Measurements from ENCODE around the gene MTA2.
"Not testable (repeated sequence)": the region's sequence is repeated elsewhere in the genome, so short reads cannot be mapped to it uniquely, and the experiment has no call there.

MTA2 gene

DNA sequence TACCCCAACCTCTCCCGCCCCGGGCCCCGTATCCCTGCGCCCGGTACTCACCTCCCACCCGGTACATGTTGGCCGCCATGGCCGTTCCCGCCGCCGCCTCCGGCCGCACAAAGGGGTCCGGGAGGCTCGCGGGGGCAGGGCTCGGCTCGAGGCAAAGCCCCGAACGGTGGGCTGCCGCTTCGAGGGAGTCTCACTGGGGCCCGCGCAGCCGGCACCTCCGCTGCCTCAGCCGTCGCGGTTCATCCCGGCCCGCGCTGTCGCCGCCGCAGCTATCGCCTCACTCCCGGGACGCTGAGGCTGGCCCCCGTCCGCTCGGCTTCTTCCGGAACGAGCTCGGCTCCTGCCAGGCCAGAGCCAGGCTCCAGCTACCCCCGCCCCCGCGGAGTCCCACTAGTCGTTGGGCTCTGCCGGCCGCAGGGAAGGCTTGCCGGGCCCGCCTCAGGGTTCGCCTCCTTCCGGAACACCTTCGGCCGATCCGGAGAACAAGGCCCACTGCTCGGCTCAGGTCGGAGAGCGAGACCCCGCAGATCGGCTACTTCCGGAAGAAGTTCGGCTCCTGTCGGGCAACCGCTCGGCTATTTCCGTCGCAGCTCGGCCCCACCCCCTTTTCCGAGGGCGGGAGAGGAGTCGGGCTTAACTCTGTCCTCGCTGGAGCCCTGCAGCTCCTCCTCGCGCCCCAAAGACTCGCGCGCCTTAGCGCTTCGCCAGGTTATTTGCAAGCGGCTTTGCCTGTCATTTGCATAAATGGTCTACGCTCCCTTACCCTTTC, at the start of gene MTA2:
MTA2 (minus strand) TSS at position 494 of the 769 bp plus-strand sequence; CDS start at position 79, 415 bp downstream.
- peak; percentile 91 for DNase-seq (ENCODE audit: low read depth)

DNA sequence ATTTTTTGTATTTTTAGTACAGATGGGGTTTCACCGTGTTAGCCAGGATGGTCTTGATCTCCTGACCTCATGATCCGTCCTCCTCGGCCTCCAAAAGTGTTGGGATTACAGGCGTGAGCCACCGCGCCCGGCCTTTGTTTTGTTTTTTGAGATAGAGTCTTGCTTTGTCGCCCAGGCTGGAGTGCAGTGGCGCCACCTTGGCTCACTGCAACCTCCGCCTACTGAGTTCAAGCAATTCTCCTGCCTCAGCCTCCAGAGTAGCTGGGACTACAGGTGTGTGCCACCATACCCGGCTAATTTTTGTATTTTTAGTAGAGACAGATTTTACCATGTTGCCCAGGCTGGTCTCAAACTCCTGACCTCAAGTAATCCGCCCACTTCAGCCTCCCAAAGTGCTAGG, 48.6 kb upstream of the MTA2 start:
- not testable (repeated sequence) for DNase-seq (ENCODE audit: low read depth)

DNA sequence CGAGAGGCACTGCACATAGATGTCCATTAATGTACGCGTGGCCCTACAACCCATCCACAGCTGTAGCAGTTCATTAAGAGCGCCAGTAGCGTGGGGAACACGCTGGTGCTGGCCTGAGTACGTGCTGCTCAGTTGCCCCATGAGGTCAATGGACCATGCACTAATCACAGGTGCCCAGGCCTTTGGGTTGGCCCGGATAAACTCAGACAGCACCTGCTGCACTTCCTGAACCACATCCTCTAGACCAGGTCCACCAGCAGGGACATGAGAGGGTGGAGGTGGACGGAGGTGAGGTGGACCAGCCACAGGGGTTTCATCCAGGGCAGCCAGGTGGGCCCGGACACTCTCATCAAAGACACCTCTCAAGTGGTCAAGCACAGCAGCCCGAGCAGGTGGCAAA, 47.8 kb upstream of the MTA2 start:
- DNase-seq (ENCODE audit: low read depth): no peak

DNA sequence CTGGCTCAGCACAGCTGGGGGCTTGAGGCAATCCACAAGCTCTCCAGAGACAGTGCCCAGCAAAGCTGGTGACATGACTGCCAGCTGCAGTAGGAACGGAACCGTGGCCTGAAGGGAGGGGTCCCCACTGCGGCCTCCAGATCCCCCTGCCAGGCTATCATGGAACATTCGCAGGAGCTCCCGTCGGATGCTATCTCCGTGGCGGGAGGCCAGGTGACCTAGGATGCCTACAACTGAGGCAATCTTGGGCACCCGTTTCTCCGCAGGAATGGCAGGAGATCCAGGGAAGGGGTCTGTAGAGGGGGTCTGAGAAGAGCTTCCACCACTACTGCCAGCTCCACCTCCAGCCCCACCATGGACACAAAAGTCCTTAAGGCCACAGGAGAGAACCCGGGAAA, 47.3 kb upstream of the MTA2 start:
- DNase-seq (ENCODE audit: low read depth): no peak

- no peak for DNase-seq (ENCODE audit: low read depth)
These were observed 46.7 kb upstream of the MTA2 start for GRCh38 chr11:62648185-62648966.

- no peak for DNase-seq (ENCODE audit: low read depth)
These were observed 45.9 kb upstream of the MTA2 start for GRCh38 chr11:62647609-62648005.

DNA sequence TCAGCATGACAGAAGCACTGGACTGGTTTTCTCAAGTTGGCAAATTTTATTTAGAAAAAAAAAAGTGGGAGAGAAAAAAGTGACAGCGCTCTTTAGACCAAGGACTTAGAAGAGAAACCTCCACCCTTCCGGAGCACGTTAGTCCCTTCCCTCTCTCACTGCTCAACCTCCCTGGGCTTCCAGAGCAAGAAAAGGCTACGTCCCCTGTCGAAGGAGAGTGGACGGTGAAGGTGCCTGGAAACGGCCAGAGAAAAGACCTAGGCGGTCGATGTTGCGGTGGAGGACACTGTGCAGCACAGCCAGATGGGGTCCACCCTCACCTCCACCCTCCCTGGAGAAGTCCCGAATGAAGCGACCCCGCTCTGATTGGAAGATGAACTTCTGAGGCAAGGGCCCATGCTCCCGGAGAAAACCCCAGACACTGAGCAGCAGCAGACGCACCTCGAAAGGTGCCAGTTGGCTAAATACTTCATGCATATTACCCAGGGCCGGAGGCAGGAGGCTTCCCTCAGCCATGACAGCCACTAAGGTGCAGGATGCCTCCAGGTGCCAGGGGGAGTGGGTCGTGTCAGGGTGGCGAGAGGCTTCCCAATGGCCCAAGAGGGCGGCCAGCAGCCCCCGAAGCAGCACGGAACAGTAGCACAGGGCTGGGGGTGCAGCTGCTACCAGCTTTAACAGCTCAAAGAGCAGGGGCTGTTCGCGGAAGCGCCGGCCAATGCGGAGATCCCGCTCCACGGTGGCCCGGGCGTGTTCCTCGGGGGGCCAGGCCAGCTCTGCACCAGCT, 45.4 kb upstream of the MTA2 start:
- DNase-seq (ENCODE audit: low read depth): no peak

- peak; percentile 86 for DNase-seq (ENCODE audit: low read depth)
These were observed 44.5 kb upstream of the MTA2 start, which contains the start of gene GANAB for GRCh38 chr11:62645946-62646824. Gene GANAB (minus strand): TSS chr11:62646613. CDS start chr11:62646599, 14 bp downstream.

DNA sequence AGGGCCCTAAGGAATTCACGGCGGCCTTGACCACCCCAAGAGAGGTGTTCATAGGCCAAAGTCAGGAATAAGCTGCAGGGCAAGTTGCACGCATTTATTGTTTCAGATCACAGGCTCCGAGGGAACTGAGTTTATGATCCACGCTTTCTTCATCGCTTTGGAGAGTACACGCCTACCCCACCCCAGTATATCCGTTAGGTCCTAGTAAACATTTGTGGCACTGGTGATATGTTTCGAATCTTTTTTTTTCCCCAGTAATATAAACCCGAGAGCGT, 43.9 kb upstream of the MTA2 start:
- no peak for DNase-seq (ENCODE audit: low read depth)

DNA sequence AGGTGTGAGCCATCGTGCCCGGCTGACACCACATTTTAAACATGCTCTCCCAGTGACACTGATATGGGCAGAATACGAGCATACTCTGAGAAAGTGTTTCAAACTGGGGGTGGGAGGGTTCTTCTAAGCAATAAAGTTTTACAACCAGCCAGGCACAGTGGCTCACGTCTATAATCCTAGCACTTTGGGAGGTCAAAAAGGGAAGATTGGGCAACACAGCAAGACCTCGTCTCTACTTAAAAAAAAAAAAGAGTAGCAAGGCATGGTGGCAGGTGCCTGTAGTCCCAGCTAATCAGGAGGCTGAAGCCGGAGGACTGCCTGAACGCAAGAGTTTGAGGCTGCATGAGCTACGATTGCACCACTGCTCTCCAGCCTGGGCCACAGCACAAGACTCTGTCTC, 42.6 kb upstream of the MTA2 start:
- DNase-seq (ENCODE audit: low read depth): no peak

DNA sequence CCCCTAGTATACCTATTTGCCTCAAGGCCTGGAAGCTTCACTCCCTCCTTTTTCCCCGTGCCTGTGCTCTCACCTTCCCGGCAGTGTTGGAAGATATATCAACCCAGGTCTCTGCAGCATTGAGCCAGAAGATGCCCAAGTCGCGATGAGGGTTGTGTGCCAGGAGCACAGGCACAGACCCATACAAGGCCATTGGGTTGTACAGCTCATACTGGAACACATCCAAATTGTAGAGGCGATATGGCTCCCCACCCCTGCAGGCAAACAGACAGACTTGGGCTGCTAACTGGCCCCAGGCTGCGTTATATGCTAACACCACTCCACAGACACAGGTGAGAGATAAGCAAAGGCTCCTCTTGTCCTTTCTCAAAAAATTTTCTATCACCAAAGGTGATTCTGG, 30.8 kb upstream of the MTA2 start:
- DNase-seq (ENCODE audit: low read depth): no peak

DNA sequence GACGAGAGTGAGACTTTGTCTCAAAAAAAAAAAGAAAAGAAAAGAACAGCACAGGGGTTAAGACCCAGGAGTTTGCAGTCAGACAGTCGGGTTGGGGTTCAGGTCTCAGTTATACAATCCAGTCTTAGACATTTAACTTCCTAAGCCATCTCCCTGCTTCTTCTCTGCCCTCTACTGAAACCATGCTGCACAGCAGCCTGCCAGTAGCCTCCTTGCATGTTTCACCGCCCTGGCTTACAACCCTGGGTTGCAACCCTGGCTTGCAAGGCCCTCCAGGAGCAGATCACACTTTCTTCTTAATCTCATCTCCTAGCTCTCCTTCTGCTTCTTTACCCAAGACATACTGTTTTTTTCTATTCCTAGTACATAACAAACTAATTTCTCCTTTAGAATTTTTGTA, 26.0 kb upstream of the MTA2 start:
- DNase-seq (ENCODE audit: low read depth): no peak

GRCh38 chr11:62622476-62623089, 20.9 kb upstream of the MTA2 start:
- no peak for DNase-seq (ENCODE audit: low read depth)

- DNase-seq (ENCODE audit: low read depth): peak; percentile 88
These were observed 20.2 kb upstream of the MTA2 start, which contains the start of gene B3GAT3 for GRCh38 chr11:62621567-62622470. Gene B3GAT3 (minus strand): TSS chr11:62621986. CDS start chr11:62621947, 39 bp downstream.

DNA sequence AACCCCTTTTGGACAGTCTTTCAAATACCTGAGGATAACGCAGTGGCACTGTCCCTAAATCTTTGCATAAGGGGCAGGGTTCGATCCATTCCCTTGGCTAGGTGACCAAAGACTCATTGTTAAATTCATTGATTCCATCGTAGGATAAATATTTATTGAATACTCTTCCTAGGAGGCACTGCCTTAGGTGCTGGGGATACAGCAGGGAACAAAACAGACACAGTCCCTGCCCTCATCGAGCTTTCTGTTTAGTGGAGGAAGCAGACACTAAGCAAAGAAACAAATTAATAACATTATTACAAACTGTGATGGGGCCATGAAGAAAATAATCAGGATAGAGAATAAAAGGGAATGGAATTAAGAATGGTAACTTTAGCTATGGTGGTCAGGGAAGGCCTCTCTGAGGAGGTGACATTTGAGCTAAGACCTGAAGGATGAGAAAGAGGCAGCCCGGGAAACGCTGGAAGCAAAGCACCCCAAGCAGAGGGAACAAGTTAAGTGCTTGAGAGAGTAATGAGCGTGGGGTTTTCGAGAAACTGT, 19.4 kb upstream of the MTA2 start:
- no peak for DNase-seq (ENCODE audit: low read depth)

DNA sequence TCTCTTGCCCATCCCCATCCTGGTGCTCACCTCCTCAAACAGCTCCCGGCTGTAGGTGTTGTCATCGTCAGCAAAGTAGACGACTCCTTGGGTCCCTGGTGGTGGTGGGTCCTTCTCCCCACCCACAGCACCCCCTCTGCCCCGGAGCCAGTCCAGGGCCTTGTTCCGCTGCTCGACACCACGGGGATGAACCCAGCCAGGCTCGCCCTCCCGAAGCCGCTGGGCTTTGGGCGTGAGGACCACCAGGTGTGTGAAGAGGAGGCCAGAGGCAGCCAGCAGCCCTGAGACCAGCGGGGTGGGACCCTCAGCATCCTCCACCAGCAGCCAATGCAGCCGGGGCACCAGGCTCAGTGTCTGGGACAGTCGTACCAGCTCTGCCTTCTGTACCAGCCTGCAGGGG, 15.3 kb upstream of the MTA2 start:
- not testable (repeated sequence) for DNase-seq (ENCODE audit: low read depth)

DNA sequence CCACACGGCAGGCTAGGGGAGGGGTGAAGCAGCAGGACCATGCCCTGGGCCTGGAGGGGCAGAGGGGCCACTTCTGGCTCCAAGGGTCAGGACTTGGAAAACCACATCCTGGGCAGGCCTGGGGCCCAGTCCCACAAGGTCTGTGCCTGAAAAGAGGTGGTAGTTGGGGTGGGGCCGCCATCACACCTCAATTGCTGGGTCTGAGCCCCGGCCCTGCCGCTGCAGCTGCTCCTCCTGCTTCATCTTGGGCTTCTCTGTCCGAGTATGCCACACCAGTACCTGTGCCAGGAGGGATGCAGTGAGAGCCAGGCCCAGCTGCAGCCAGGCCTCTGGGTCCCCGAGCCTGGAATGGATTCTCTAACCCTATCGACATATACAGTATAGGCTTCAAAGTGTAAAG, 13.9 kb upstream of the MTA2 start:
- DNase-seq (ENCODE audit: low read depth): no peak

DNA sequence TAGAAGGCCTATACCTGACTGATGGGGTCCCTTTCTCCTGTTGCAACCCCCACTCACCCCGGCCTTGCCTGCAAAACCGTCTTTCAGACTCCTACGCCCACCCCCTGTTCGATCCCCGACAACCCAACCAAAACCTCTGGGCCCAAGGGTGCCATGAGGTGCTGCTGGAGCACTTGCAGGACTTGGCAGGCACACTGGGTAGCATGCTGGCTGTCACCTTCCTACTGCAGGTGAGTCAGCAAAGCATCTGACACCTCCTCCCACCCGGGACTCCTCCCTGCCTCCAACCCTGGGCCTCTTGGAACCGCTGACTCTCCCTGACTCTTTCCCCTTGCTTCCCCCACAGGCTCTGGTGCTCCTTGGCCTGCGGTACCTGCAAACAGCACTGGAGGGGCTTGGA, 12.6 kb upstream of the MTA2 start:
- DNase-seq (ENCODE audit: low read depth): no peak

DNA sequence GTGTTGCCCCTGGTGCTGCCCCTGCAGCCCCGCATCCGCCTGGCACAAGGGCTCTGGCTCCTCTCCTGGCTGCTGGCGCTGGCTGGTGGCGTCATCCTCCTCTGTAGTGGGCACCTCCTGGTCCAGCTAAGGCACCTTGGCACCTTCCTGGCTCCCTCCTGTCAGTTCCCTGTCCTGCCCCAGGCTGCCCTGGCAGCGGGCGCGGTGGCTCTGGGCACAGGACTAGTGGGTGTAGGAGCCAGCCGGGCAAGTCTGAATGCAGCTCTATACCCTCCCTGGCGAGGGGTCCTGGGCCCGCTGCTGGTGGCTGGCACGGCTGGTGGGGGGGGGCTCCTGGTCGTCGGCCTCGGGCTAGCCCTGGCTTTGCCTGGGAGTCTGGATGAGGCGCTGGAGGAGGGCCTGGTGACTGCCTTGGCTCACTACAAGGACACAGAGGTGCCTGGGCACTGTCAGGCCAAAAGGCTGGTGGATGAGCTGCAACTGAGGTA, 11.7 kb upstream of the MTA2 start:
- DNase-seq (ENCODE audit: low read depth): no peak
